Right lobe of liver (tissue), 6 donors: ENCODE results near the gene COL5A1. TPM values are rescaled to one million over a fixed set of nuclear protein-coding genes. Genes with fewer than 3 reads are reported as not detected.
A peak's percentile ranks its signal among the peaks of the same experiment; 100 is the strongest.

Source experiments
- ATAC-seq, 4 donors: fragments of 200-7000 bp; cut with Tn5 transposase; one replicate each; pipeline ENCODE4 v1.9.1; 2020; ENCODE audit warnings: mild to moderate bottlenecking in 4 of 4, moderate library complexity in 4 of 4
- DNase-seq, 3 donors: peaks; one replicate each; pipeline ENCODE4 v3.0.0-alpha.2; 2020
- H3K27ac ChIP-seq, 3 donors: fragments of 200-600 bp; one replicate each; pipeline ENCODE4 v1.8.0; 2022
- H3K27me3 ChIP-seq, 2 donors: fragments of 200-600 bp; one replicate each; pipeline ENCODE4 v1.8.0; 2022
- H3K36me3 ChIP-seq, 4 donors: fragments of 200-600 bp; sonication (generic) in 1 of 4; one replicate each; pipeline versions ENCODE4 v1.5.1 to v1.8.0; 2017 to 2022; ENCODE audit warnings: control low read depth in 1 of 4
- H3K4me1 ChIP-seq, 4 donors: fragments of 200-600 bp; sonication (generic) in 1 of 4; one replicate each; pipeline versions ENCODE4 v1.5.1 to v1.8.0; 2017 to 2022; ENCODE audit warnings: control low read depth in 1 of 4
- H3K4me3 ChIP-seq, 3 donors: fragments of 200-600 bp; one replicate each; pipeline ENCODE4 v1.8.0; 2022
- H3K9me3 ChIP-seq, 4 donors: fragments of 200-600 bp; sonication (generic) in 1 of 4; one replicate each; pipeline versions ENCODE4 v1.5.1 to v1.8.0; 2017 to 2022; ENCODE audit warnings: control low read depth in 1 of 4
- POLR2A ChIP-seq: fragments of 450-650 bp; IDR thresholded peaks from one replicate; pipeline ENCODE4 v1.6.1; 2017; ENCODE audit warnings: antibody characterized with exemption, mild to moderate bottlenecking
- WGBS: methylation state at CpG from one replicate; pipeline ENCODE4 v1.1.6; 2018; ENCODE audit warnings: low coverage, low lambda C conversion rate; ENCODE audit not compliant: insufficient coverage; ENCODE audit errors: missing lambda C conversion rate; 5-methylcytosine and 5-hydroxymethylcytosine counted together
- intact Hi-C, 2 donors: fragments of 100-400 bp; cut with DNase I; formaldehyde crosslinking; loops; one replicate each; pipeline versions ENCODE4 v1.11.2 to v1.14.1; 2022
- total RNA-seq, 6 experiments: library from RNA; depleted of rRNA in 2 of 6; stranded (reverse); fragments of >200 nt in 2 of 6; fragmentation: NEBNext Ultra II Directional in 3 of 6; extraction: Animal tissue kit (Norgen Biotek cat#: 25700) in 3 of 6; gene quantifications; one replicate each; pipeline versions ENCODE4 v1.1.0 to v1.2.4, GENCODE V29; 2016 to 2023
- TF ChIP-seq, protein P1 (sequence below), 4 donors: fragments of 200-600 bp in 3 of 4; fragments of 450-650 bp in 1 of 4; IDR thresholded peaks; one replicate each; pipeline versions ENCODE4 v1.5.1 to v1.8.0; 2016 to 2022; ENCODE audit warnings: antibody characterized with exemption in 4 of 4, mild to moderate bottlenecking in 2 of 4
- donor health status: DM: no; HTN: yes; CAD: no.
- donor health status: DM: no; HTN: no; CAD: no.
- donor health status: DM: no; HTN: no; CAD: no.
- donor health status: DM: no; HTN: yes; CAD: no.
- donor health status: DM: no; HTN: yes; CAD: no.

The COL5A1 gene
- total RNA-seq, 6 experiments from 2014 or later: 1.5 to 17.0 (median 7.7) TPM

DNA sequence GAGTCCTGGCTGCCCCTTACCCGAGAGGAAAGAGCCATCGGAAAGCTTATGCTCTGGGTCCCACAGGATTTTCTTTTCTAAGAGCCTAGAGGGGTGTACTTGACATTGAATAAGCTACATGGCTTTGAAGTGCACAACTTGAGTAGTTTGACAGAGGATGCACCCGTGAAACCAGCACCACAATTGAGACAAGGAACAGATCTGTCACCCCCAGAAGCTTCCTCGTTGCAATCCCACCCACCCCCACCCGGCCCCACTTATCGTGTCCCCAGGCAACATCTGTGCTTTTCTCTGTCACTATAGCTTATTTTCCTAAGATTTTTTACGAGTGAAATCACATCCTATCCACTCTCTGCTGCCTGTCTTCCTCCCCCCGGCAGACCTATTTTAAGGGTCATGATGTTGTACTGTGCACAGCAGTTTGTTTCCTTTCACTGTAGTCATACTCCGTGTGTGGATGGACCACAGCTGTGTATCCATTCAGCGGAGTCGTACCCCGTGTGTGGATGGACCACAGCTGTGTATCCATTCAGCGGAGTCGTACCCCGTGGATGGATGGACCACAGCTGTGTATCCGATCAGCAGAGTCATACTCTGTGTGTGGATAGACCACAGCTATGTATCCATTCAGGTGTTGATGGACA is 230.2 kb downstream of the COL5A1 start:
- WGBS: 61% methylated on average over 13 of the region's 16 CpGs
- Histone ChIP-seq H3K27ac (peak overlapping the region in 1 of 3 donors; percentile 15), H3K4me3 (no peak overlapping the region), H3K27me3 (no peaks in the 10 kb centered on the region), H3K36me3 (no peaks in the 10 kb centered on the region), H3K9me3 (no peaks in the 10 kb centered on the region), H3K4me1 (no peaks in the 10 kb centered on the region)
- TF ChIP-seq POLR2A: no peak
- TF ChIP-seq, protein P1, sequence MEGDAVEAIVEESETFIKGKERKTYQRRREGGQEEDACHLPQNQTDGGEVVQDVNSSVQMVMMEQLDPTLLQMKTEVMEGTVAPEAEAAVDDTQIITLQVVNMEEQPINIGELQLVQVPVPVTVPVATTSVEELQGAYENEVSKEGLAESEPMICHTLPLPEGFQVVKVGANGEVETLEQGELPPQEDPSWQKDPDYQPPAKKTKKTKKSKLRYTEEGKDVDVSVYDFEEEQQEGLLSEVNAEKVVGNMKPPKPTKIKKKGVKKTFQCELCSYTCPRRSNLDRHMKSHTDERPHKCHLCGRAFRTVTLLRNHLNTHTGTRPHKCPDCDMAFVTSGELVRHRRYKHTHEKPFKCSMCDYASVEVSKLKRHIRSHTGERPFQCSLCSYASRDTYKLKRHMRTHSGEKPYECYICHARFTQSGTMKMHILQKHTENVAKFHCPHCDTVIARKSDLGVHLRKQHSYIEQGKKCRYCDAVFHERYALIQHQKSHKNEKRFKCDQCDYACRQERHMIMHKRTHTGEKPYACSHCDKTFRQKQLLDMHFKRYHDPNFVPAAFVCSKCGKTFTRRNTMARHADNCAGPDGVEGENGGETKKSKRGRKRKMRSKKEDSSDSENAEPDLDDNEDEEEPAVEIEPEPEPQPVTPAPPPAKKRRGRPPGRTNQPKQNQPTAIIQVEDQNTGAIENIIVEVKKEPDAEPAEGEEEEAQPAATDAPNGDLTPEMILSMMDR (IDR thresholded peaks at IDR 0.05): no peak
- intact Hi-C loops: no loop called here
- DNase-seq (peak in 1 of 3 donors; percentile 28), ATAC-seq (peak; percentile 37 to 77 (median 58))

DNA sequence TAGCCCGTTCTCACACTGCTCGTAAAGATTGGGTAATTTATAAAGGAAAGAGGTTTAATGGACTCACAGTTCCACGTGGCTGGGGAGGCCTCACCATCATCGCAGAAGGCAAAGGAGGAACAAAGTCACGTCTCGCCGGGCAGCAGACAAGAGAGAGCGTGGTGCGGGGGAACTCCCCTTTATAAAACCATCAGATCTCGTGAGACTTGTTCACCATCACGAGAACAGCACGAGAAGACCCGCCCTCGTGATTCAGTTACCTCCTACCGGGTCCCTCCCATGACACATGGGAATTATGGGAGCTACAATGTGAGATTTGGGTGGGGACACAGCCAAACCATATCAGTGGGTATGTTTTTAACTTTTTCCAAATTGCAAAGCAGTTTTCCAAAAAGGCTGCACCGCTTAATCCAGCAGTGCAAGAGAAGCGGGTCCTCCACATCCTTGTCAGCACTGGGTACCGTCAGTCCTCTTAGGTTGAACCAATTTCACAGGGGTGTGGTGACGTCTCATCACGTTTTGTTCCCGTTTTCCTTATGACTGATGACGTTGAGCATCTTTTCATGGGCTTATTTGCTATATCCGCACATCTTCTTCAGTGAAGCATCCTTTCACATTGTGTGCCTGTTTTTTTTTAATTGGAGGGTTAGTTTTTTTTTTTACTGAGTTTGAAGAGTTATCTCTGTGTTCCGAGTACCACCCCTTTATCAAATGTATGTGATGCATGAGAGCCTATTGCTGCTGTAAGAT is 231.1 kb downstream of the COL5A1 start:
- TF ChIP-seq, protein P1 (IDR thresholded peaks at IDR 0.05): no peak
- no peak for TF ChIP-seq POLR2A
- intact Hi-C loops: no loop called here
- Histone ChIP-seq H3K27me3 (no peaks in the 10 kb centered on the region), H3K36me3 (no peaks in the 10 kb centered on the region), H3K4me3 (no peak overlapping the region), H3K9me3 (no peaks in the 10 kb centered on the region), H3K4me1 (no peaks in the 10 kb centered on the region), H3K27ac (no peak overlapping the region)
- DNase-seq (peak in 1 of 3 donors; percentile 12), ATAC-seq (no peak)
- 56% methylated on average over 18 of the region's 24 CpGs for WGBS

DNA sequence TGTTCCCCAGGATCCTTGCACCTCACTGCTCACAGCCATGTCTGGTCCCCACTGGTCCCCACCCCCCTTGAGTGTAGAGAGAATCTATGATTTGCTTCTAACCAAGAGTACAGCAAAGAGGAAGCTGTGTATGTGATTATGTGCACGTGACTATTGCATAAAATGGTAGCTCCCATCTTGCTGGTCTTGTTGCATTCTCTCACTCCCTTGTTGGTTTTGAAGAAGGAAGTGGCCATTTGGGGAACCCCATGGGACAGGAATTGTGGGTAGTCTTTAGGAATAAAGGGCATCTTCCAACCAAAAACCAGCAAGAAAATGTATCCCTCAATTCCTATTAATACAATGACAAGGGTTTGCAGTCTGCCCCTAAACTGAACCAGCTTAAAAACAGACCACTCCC is 233.8 kb downstream of the COL5A1 start:
- no peaks in the 10 kb centered on the region for H3K27me3 ChIP-seq
- WGBS: 33% methylated on average over 1 of the region's 1 CpG
- H3K36me3 ChIP-seq: no peaks in the 10 kb centered on the region
- no peak for TF ChIP-seq POLR2A
- TF ChIP-seq, protein P1 (IDR thresholded peaks at IDR 0.05): no peak
- no peaks in the 10 kb centered on the region for H3K9me3 ChIP-seq
- no peak overlapping the region for H3K4me3 ChIP-seq
- DNase-seq (peak in 1 of 3 donors; percentile 15), ATAC-seq (no peak)
- no peak overlapping the region for H3K27ac ChIP-seq
- intact Hi-C loops: no loop called here
- H3K4me1 ChIP-seq: no peaks in the 10 kb centered on the region

DNA sequence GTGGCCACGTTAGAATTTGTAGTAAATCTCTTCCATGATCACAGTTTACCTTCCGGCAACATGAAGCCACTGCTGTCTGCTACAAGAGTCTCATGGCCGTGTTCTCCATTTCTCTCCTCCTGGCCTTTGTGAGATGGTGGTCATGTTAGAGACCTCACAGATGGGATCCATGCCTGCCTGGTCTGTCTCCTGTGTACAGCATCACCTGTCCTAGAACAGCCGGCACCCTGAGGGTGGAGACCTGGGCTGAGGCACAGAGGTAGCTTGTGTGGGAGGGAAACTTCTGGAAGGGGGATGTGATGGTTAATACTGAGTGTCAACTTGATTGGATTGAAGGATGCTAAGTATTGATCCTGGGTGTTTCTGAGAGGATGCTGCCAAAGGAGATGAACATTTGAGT is 235.9 kb downstream of the COL5A1 start:
- no peak for TF ChIP-seq POLR2A
- TF ChIP-seq, protein P1 (IDR thresholded peaks at IDR 0.05): no peak
- DNase-seq: no peak
- WGBS: 60% methylated on average over 3 of the region's 4 CpGs

More for the DNA sequence above, 235.9 kb downstream of the COL5A1 start:
- no peaks in the 10 kb centered on the region for H3K9me3 ChIP-seq
- no peak for ATAC-seq
- H3K4me1 ChIP-seq: no peaks in the 10 kb centered on the region
- H3K36me3 ChIP-seq: no peaks in the 10 kb centered on the region
- H3K27ac ChIP-seq: no peak overlapping the region
- H3K4me3 ChIP-seq: no peak overlapping the region
- intact Hi-C loops: no loop called here
- no peaks in the 10 kb centered on the region for H3K27me3 ChIP-seq
